GM19351 (cell line): ENCODE results near the gene COX4I1.

Experiments
- ATAC-seq: cut with Tn5 transposase; IDR thresholded peaks from one replicate; pipeline ENCODE4 v1.9.1; 2021; ENCODE audit warnings: mild to moderate bottlenecking, moderate library complexity; ENCODE audit not compliant: unreplicated experiment

COX4I1 gene

DNA sequence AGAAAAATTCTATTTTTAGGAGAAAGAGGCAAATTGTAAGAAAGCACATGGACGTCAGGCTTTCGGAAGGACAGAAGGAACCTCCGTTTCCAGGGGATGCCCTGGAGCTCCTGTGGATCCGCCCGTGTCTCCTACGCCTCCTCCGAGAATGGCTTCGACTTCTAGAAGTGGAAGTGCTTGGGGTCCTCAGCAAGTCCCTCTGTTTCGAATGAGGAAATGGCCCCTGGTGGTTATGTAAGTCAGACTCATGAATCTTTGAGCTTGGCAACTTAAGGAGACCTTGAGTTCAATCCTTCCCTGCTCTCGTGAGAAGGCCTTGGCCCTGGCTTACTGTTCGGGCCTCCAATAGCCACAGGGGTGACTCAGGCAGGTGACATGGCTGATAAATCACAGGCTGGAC lies 38.9 kb downstream of the COX4I1 start:
- ATAC-seq = no peak

DNA sequence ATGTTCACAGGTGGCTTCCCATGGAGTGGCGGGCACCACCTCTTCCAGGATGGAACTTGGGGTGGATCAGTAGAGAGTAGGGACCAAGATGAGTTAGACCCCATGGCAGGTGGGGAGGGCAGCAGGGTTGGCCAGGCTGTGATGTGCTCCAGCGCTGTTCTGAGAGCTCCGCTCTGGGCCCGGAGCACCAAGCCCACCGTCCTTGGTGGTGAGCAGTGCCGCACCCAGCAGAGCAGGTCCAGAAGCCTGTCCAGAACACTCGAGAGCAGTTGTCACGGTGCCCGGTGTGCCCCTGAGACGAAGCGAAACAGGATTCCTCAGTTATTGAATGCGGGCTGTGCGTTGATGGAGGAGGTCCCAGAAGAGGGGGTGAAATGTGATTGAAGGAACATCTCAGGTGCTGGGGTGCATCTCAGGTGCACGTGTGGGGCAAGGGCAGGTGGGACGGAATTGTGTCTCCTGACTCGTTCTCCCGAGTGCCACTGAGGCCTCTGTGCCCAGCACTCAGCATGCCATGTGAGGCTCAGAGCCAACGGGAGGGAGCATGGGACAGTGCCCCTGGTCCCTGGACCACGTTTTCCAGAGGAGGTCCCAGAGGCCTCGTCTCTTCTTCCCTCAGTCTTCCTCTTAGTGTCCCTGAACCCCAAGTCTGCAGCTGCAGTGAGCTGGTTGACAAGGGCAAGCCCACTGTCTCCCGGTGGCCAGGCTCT lies 39.5 kb downstream of the COX4I1 start:
- no peak for ATAC-seq

DNA sequence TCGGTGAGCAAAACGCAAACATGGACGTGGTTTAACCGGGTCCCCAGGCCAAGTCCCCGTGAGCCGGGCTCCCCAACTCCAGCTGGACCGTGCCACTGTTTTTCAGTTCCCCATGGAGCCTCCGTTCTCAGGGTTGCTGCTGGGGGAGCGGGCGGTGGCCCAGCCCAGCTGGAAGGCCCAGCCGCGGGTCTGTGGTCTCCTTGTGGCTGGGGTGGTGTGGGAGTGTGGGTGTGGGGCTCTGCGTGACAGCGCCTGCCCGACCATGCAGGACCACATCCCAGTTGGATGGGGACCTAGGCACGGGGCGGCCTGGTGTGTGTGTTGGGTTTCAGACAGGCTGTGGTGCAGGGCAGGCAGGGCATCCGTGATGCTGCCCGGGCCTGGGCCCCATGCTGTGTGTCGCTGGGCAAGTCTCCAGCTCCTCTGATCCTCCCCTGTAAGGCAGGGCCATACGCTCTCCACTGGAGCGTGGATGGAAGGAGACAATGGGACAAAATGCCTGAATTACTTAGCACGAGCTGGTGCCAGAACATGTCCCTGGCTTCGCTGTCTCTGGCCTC lies 40.3 kb downstream of the COX4I1 start:
- ATAC-seq = no peak

DNA sequence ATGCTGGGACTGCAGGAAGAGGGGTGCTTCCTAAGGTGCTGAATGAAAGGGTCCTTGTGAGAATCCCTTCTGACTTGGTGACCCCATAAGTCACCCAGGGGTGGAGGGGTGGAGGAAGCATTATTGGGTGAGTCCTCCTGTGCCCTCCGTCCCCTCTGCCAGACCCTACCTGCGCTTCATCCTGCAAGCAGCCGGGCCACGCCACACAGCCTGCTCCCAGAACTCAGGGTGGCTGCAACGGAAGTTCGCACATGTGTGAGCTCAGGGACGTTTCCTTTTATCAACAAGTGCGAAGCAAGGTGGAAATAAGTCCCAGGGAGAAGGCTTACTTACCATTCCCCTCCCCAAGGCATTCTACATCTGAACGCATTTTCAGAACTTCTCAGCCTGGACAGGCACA lies 40.9 kb downstream of the COX4I1 start:
- no peak for ATAC-seq

DNA sequence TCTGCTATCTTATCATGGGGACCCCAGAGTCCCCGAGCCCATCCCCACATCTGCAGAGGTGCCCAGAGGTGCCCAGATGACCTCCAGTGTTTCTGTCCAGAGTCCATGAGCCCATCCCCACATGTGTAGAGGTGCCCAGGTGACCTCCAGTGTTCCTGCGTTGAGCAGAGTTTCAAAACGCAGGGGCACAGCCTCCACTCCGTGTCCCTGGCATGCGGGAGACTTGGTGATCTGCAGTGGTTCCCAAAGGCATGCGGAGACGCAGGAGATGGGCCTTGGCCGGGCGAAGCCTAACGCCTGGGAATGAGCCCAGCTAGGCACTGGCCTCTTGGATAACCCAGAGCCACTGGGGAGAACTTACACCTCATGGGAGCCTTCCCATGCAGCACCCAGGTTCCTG lies 41.3 kb downstream of the COX4I1 start:
- no peak for ATAC-seq

DNA sequence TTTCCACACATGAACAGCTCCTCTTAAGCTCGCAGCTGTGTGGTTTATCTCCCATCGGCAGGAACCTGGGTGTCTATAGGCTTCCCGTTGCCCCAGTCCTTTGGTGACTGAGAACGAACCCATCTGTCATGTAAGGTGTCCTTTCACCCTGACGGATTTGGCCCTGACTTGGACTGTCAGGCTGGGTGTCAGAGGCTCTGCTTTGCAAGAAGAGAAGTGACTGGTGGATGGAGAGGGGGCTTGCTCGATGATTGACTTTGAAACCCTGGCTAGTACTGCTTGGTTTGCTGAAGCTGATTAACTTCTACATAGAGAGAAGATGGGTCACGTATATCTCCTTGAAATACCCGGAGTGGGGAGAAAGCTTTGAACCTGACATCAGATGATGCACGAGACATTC lies 42.9 kb downstream of the COX4I1 start:
- no peak for ATAC-seq

DNA sequence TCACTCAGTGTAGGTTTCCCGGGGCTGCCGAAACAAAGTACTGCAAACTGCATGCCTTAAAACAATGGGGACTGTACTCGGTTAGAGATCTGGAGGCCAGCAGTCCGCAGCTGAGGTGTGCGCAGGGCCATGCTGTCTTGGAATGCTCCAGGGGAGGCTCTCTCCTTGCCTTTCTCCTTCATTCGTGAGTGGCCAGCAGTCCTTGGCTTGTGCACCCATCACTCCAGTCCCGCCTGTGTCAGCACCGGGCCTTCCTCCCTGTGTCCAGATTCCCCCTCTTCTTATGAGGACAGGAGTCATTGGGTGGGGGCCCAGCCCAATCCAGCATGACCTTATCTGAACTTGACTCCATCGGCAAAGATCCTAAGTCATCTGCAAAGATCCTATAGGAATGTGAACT lies 43.4 kb downstream of the COX4I1 start:
- ATAC-seq = no peak

DNA sequence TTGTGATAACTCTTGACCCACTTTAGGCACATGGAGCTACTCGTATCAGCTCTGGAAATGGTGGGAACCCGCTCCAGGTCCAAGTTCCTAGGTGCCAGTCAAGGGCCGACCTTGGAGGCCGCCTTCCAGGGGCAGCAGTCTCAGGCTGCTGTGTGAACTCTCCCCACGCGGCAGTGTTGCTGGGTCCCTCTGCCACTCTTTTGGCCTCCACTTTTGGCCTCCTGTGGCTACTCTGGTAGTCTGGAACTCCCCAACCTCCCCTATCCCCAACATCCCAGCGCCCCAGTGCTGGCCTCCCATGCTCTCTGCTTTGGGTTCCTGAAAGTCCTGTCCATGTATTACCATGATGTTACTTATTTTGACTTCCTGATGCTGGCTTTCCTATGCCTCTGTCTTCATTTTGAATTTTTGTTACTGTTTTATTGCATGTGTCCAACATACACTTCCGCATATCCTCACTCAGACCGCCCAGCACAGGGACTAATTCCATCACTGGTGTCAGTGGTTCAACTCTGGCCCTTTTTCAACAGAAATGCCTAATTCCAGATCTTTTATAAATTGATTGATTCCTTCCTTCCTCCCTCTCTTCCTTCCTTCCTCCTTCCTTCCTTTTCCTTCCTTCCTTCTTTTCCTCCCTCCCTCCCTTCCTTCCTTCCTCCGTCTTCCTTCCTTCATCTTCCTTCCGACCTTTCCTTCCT lies 44.1 kb downstream of the COX4I1 start:
- ATAC-seq = no peak

DNA sequence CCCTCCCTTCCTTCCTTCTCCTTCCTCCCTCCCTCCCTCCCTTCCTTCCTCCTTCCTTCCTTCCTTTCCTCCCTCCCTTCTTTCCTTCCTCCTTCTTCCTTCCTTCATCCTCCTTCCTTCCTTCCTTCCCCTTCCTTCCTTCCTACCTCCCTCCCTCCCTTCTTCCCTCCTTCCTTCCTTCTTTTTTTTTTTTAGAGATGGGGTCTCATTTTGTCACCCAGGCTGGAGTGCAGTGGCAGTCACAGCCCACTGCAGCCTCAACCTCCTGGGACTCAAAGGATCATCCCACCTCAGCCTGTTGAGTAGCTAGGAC lies 44.6 kb downstream of the COX4I1 start:
- no peak for ATAC-seq

DNA sequence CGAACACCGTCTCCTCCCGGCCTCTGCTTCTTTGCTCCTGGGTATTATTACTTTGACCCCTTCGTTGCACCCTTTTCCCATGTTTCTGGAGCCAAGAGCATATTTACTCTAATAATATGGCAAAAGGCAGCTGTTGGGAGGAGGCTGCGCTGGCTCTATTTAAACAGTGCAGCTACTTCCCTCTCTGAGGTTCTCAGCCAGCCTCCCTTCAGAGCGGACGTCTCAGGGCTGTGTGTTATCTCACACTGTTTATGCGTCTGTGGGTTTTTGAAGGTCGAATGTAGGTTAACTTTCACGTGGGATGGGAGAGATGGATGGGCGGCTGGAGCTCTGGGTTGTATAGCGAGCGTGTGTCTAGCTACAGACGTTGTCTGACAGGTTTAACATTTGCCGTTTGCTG lies 45.3 kb downstream of the COX4I1 start:
- no peak for ATAC-seq

DNA sequence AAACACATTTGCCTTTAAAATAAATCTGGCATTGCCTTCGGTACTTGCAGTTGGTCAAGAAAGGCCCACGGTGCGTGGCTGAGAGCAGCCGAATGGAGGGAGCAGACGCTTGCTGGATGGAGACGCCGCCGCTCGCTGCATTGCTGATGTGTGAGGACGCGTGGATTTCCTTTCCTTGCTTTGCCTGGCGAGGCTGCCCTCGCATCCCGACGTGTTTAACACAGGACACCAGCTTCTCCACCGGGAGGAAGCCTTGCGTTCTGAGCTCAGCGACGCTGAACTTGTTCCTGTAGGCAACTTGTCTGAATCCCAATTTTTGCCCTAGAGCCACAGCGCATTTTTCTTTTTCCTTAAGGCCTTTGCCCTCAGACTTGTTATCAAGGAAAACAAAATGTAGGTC lies 45.8 kb downstream of the COX4I1 start:
- ATAC-seq = no peak

DNA sequence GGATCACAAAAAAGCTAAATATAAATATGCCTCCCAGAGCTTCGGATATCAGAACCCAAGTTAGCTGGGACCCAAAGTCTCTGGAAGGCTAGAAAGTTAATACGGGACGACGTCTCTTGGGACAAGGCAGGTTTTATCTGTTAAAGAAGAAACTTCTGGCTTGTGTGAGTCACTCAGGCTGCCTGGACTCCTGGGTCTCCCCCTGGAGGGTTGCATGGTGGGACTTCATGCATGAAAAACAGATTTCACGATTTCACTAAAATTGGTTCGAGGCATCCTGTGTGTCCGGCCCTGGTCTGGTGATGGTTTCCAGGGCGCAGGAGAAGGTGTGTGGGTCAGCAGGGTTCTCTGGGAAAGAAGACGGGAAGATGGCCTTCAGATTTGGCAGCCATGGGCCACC lies 47.0 kb downstream of the COX4I1 start:
- no peak for ATAC-seq

DNA sequence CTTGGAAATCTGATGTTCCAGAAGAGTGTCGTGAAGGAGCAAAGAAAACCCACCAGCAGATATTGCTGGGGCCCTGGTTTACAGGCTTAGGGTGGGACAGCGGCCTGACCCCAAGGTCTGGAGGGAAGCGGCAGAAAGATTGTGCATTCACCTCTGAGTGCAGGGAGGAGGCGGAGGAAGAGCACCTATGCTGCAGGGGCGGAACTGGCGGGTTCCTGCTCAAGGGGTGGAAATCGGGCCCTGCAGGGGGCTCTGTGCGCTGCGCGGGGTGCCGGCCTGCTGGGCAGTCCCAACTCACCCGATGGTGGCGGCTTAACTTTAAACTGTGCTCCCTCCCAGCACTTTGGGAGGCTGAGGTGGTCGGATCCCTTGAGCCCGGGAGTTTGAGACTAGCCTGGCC lies 47.5 kb downstream of the COX4I1 start:
- ATAC-seq = no peak

DNA sequence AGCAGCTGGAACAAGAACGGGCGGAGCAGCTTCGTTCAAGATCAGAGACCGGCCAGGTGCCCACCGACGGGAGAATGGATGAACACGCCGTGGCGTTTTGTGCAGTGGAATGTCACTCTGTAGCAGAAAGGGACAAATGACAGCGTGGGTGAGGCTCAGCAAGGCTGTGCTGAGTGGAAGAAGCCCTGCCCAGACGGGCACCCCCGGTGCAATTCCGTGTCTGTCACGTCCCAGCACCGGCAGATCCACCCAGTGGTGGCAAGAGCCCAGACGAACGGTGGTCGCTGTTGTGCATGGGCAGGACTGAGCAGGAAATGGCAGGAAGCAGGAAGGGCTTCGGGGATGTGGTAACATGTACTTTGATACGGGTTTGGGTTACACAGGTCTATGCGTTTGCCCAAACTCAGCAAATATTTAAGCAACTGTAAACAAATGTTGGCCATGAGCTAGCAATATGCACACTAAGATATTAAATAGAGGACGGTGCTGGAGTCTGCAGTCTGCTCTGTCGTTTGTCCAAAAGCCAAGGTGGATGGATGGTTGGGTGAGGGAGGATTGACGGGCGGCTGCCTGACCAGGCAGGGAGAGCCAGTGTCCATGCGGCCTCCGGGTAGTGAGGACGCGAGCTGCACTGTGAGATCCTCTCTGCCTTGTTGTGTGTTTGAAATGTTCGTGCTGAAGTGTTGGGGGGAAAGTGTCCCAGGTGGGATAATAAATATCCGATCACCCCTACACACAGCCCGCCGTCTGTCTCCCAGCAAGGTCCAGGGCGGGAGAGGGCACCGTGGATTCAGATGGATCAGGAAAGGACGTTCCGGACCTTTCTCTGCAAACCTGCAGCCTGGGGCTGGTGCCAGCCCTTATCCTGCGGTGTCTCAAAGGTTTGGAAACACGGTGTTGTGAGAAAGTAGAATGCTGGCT lies 48.4 kb downstream of the COX4I1 start:
- no peak for ATAC-seq

DNA sequence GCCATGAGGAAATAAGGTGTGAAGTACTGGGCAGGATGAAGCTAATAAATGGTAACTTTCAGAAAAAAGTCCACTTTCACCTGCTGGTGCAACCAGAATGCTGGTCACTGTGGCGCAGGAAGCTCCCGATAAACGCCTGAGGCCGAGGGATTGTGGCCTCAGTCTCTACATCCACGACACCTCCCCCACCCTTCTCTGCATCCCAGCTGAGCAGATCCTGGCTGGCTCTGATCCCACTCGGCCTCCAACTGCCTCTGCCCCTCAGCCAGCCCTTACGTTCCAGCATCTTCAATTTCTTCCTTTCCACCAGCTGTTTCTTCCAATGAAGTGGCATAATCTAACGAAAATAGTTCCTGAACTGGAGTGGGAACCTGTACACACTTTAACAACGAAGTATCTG lies 49.5 kb downstream of the COX4I1 start:
- no peak for ATAC-seq

DNA sequence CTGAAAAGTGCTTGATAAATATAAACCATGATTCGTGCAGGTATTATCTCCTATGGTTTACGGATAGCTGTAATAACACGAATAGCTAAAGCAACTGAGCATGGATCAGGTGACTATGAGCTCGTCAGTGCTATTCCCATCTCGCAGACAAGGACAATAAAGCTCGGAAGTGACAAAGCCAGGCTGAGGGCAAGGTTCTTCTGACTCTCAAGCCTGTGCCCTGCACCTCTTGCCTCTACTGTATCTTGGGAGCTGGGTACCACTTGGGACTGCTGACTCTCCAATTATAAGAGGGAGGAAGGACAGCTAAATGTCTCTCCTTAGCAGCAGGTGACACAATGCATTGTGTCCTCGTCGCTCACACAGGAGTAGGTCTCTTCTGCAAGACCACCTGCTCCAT lies 49.9 kb downstream of the COX4I1 start:
- ATAC-seq = no peak

DNA sequence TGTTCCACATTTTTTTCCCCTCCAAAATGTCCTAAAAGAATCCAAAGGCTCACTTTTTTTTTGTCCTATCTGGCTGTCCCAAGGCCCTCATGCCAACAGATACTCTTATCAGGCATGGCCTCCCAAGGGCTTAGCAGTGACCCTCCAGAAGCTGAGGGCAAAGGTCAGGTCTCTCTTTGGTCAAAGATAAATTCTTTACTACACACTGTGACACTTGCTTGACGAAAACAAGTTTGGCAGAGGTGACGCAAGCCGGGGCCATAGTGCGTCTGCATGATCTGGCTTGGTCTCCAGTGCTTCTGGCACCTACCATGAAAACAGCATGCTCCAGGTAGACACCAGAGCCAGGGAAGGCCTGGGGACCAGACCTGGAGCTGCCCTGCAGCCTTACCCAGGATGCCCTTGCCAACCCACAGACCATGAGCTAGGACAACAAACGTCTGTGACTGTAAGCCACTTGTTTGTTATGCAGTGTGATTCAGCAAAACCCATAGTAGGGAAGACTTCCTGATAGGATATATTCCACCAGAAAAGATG lies 50.9 kb downstream of the COX4I1 start:
- no peak for ATAC-seq

DNA sequence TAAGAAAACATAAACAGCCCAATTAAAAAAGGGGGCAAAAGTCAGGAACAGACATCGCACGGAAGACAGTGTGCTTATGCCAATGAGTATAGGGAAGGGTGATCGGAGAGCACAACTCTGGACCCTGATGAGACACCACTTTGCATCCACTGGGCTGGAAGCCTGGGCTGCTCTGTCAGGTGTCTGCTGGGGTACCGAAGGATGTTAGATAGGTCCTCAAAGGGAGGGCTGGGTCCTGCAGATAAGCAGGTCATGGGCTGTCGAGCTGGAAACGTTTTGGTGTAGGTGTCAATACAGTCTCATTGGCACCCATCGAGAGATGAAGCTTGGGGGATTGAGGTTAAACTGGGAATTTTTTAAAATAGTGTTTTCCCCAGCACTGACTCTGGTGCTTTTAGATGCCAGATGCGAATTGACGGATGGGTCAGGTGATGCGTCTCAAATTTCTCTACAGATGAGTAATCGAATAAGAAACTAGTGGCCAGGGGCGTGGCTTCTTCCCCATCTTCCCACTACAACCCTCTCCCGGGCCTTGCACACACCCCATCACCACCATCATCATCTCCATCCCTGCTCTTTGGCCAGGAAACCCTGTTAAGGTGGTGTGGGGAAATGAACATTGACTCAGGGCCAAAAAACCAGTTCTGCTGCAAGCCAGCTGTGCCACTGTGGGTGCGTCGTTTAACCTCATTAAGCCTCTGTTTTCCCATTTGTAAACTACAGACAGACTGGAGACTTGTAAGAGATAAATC lies 51.7 kb downstream of the COX4I1 start:
- no peak for ATAC-seq

DNA sequence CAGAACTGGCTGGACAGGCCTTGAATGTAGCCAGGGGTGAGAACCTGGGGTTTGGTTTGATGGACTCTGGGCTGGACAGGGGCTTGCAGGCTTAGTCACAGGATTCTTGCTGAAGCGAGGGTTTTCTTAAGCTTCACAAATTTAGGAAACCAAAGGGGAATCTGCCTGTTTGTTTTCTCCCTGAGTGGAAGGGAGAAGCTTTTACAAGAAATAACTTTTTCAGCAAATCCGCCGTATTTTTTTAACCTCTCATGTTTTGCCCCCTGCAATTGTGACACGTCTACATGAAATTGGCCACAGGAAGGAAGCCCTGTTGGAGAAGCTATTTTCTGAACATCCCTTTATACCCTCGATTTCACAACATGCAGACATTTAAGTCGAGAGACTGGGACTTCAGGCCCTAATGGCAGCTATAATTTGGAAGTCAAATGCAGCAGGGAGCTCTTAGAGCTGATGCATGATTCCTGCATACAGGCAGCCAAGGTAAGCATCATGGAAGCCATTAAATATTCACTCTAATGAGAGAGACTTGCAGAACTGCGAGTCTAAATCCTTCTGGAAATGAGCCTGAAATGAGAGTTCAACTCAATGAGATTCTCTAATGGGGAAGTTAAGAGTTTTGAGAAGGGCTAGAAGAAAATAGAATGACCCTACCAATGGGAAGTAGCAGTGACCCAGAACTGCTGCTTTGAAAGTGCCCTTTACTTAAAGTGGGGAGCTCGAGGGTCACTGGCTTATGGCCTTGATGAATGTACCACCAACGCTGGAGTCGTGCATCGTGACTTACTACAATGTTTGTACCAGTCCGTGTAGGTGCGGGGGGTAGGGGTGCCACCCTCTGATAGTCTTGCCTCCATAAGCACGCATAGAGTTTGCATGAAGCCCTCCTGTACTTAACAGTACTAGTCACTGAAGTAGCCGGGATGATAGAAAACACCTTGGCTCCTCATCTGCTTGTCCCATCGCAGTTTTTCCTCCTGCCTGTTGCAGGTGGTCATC lies 54.4 kb downstream of the COX4I1 start:
- no peak for ATAC-seq
